H1 (cell line): ENCODE data around the gene THTPA. TPM values are rescaled to one million over a fixed set of nuclear protein-coding genes. Genes with fewer than 3 reads are reported as not detected.

ENCODE experiments used
- ASH2L ChIP-seq: fragments of 200-600, 300-600 bp; sonication (generic); IDR thresholded peaks from one replicate; pipeline ENCODE4 v1.7.1; 2017; ENCODE audit warnings: low read length
- EZH2 ChIP-seq: fragments of 200-600 bp; sonication (generic); IDR thresholded peaks from 2 replicates; pipeline ENCODE4 v1.7.1; 2012; ENCODE audit warnings: low read depth, mild to moderate bottlenecking, moderate library complexity, low read length, inconsistent platforms; ENCODE audit not compliant: severe bottlenecking
- GABPA ChIP-seq: IDR thresholded peaks from 2 replicates; pipeline ENCODE4 v1.6.1; 2011; ENCODE audit warnings: mild to moderate bottlenecking, low read length, moderate library complexity, borderline replicate concordance; ENCODE audit not compliant: insufficient read depth
- JUND ChIP-seq: IDR thresholded peaks from 2 replicates; pipeline ENCODE4 v1.6.1; 2011; ENCODE audit warnings: mild to moderate bottlenecking, improper control_type of control experiment, low read length
- POLR2A ChIP-seq, 2 experiments: IDR thresholded peaks; 1 replicate in 1 of 2; 2 replicates in 1 of 2; pipeline ENCODE4 v1.6.1; 2011; ENCODE audit warnings: low read depth in 2 of 2, low read length in 2 of 2, mild to moderate bottlenecking in 2 of 2; ENCODE audit errors: control extremely low read depth in 1 of 2
- RBBP5 ChIP-seq: IDR thresholded peaks from 2 replicates; pipeline ENCODE4 v1.7.1; 2012; ENCODE audit warnings: low read depth, mild to moderate bottlenecking, inconsistent platforms, low read length, moderate library complexity, borderline replicate concordance
- RFX5 ChIP-seq: IDR thresholded peaks from 2 replicates; pipeline ENCODE4 v1.6.1; 2011; ENCODE audit warnings: low read depth, low read length, improper control_type of control experiment, borderline replicate concordance
- SIX5 ChIP-seq: IDR thresholded peaks from 2 replicates; pipeline ENCODE4 v1.6.1; 2011; ENCODE audit warnings: mild to moderate bottlenecking, low read depth, low read length
- TAF1 ChIP-seq: IDR thresholded peaks from 2 replicates; pipeline ENCODE4 v1.6.1; 2011; ENCODE audit warnings: mild to moderate bottlenecking, low read depth, low read length
- polyA plus RNA-seq, 7 experiments: library from polyadenylated mRNA; depleted of rRNA in 3 of 7; stranded (reverse) in 5 of 7; unstranded in 2 of 7; fragments of >200 nt in 5 of 7; fragments of 200-250 nt in 2 of 7; gene quantifications; 1 replicate in 5 of 7; 2 replicates in 1 of 7; 4 replicates in 1 of 7; pipeline versions ENCODE4 v1.2.1 to v1.2.3, GENCODE V29; 2011 to 2013; ENCODE audit warnings: missing spikeins in 2 of 7, mixed read lengths in 2 of 7
- total RNA-seq: library from RNA; stranded (reverse); fragmentation: NEBNext Ultra II Directional; extraction: Animal tissue kit (Norgen Biotek cat#: 25700); gene quantifications from 2 replicates; pipeline ENCODE4 v1.2.1, GENCODE V29; 2021
- TF ChIP-seq, protein P1 (sequence below), 3 experiments: IDR thresholded peaks; 1 replicate in 2 of 3; 2 replicates in 1 of 3; pipeline versions ENCODE4 v1.5.1 to v1.6.1; 2011; ENCODE audit warnings: low read length in 3 of 3, mild to moderate bottlenecking in 3 of 3, inconsistent platforms in 2 of 3, low read depth in 1 of 3, moderate library complexity in 1 of 3; ENCODE audit not compliant: insufficient read depth in 1 of 3; ENCODE audit errors: control extremely low read depth in 1 of 3
- TF ChIP-seq, protein P2 (sequence below): IDR thresholded peaks from 2 replicates; pipeline ENCODE4 v1.6.1; 2011; ENCODE audit warnings: low read depth, mild to moderate bottlenecking, low read length; ENCODE audit not compliant: insufficient read depth

THTPA gene
- total and polyA plus RNA-seq, 2 of the 8 experiments (the other 6 are each of a cell fraction or from before 2014, with no cell fraction given), result 16.6 to 19.0 TPM

DNA sequence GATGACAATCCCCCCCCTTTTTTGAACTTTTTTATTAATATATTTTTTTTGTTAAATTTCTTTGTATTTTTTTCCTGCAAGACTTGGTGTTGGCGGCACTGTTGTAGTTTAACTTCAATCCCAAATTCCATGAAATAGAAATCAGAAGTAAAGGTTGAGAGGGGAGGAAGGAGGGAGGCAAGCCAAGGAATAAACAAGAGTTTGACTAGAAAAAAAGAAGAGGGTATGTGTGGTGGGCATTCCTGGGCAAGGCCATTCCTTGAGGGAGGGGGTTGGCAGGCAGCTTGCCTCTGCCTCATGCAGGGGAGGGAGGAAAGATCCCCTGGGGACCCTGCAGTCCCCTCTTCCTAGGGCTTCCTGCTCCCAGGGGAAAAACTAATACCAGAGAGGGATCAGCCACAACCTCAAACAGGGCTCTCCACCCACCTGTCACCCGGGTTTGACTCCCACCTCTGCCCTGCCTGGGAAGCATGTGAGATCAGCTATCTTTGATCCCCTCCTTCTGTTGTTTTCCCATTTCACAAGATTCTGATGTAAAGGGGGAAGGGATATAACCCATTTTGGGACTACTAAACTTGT lies 12.0 kb downstream of the THTPA start (continued):
- no peak for TF ChIP-seq RBBP5
- TF ChIP-seq ASH2L, result no peak
- TF ChIP-seq TAF1, result no peak
- TF ChIP-seq JUND, result no peak
- TF ChIP-seq POLR2A (IDR thresholded peaks at IDR 0.05; ENCODE audit: control extremely low read depth in 1 of 2, low read depth in 2 of 2, low read length in 2 of 2), result no peak
- no peak for TF ChIP-seq RFX5
- no peak for TF ChIP-seq GABPA
- no peak for TF ChIP-seq SIX5
- TF ChIP-seq EZH2, result no peak
- TF ChIP-seq, protein P1, sequence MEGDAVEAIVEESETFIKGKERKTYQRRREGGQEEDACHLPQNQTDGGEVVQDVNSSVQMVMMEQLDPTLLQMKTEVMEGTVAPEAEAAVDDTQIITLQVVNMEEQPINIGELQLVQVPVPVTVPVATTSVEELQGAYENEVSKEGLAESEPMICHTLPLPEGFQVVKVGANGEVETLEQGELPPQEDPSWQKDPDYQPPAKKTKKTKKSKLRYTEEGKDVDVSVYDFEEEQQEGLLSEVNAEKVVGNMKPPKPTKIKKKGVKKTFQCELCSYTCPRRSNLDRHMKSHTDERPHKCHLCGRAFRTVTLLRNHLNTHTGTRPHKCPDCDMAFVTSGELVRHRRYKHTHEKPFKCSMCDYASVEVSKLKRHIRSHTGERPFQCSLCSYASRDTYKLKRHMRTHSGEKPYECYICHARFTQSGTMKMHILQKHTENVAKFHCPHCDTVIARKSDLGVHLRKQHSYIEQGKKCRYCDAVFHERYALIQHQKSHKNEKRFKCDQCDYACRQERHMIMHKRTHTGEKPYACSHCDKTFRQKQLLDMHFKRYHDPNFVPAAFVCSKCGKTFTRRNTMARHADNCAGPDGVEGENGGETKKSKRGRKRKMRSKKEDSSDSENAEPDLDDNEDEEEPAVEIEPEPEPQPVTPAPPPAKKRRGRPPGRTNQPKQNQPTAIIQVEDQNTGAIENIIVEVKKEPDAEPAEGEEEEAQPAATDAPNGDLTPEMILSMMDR (IDR thresholded peaks at IDR 0.05; ENCODE audit: control extremely low read depth in 1 of 3, insufficient read depth in 1 of 3, low read depth in 1 of 3, low read length in 3 of 3), result no peak
- TF ChIP-seq, protein P2, sequence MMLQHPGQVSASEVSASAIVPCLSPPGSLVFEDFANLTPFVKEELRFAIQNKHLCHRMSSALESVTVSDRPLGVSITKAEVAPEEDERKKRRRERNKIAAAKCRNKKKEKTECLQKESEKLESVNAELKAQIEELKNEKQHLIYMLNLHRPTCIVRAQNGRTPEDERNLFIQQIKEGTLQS, result no peak
